ENCODE data around the gene SCTR. TPM values are rescaled to one million over a fixed set of nuclear protein-coding genes. Genes with fewer than 3 reads are reported as not detected.

SCTR gene
- total RNA-seq, 1 experiment from 2014 or later: not detected

DNA sequence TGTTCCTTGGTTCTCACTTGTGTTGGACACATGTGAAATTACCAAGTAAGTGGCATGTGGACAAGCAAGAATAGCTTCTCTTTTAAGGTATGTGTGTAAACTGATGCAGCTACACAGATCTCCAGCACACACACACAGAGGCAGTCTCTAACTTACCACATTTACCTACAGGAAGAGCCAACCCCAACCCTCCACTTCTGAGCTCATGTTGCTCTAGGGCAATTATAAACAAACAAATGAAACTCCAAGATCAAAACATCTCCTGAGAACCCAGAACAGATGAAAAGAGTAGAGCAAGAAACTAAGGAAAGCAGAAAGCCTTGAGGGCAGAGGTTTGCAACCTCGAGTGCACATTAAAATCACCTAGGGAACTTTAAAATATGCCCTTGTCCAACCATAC is 108.7 kb downstream of the SCTR start:
- Mint-ChIP-seq H3K9me3 (peaks cover 31% of the 10 kb centered on the region), H3K27me3 (ENCODE audit: low read depth) (peaks cover 3% of the 10 kb centered on the region), H3K4me3 (no peak overlapping the region), H3K4me1 (peaks cover 7% of the 10 kb centered on the region), H3K27ac (no peak overlapping the region), H3K36me3 (peaks cover 6% of the 10 kb centered on the region)
- CTCF ChIA-PET: interaction anchor here (2.1 kb wide), 1 partner anchor 61 kb away, joined by 10 read pairs; no protein-coding TSS in a partner anchor
- no peak for ATAC-seq
- DNase-seq (ENCODE audit: low spot score): no peak
- POLR2A ChIA-PET: no interaction called here
- TF ChIP-seq PRRX2 (CRISPR knock-in tag; IDR thresholded peaks at IDR 0.05): no peak
- TF ChIP-seq TEAD4 (CRISPR knock-in tag; IDR thresholded peaks at IDR 0.05): no peak
- no peak for TF ChIP-seq ZNF232 (CRISPR knock-in tag; IDR thresholded peaks at IDR 0.05)
- TF ChIP-seq, protein P1, sequence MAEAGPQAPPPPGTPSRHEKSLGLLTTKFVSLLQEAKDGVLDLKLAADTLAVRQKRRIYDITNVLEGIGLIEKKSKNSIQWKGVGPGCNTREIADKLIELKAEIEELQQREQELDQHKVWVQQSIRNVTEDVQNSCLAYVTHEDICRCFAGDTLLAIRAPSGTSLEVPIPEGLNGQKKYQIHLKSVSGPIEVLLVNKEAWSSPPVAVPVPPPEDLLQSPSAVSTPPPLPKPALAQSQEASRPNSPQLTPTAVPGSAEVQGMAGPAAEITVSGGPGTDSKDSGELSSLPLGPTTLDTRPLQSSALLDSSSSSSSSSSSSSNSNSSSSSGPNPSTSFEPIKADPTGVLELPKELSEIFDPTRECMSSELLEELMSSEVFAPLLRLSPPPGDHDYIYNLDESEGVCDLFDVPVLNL (CRISPR knock-in tag; IDR thresholded peaks at IDR 0.05; ENCODE audit: borderline replicate concordance, low read depth): no peak
- TF ChIP-seq, protein P2, sequence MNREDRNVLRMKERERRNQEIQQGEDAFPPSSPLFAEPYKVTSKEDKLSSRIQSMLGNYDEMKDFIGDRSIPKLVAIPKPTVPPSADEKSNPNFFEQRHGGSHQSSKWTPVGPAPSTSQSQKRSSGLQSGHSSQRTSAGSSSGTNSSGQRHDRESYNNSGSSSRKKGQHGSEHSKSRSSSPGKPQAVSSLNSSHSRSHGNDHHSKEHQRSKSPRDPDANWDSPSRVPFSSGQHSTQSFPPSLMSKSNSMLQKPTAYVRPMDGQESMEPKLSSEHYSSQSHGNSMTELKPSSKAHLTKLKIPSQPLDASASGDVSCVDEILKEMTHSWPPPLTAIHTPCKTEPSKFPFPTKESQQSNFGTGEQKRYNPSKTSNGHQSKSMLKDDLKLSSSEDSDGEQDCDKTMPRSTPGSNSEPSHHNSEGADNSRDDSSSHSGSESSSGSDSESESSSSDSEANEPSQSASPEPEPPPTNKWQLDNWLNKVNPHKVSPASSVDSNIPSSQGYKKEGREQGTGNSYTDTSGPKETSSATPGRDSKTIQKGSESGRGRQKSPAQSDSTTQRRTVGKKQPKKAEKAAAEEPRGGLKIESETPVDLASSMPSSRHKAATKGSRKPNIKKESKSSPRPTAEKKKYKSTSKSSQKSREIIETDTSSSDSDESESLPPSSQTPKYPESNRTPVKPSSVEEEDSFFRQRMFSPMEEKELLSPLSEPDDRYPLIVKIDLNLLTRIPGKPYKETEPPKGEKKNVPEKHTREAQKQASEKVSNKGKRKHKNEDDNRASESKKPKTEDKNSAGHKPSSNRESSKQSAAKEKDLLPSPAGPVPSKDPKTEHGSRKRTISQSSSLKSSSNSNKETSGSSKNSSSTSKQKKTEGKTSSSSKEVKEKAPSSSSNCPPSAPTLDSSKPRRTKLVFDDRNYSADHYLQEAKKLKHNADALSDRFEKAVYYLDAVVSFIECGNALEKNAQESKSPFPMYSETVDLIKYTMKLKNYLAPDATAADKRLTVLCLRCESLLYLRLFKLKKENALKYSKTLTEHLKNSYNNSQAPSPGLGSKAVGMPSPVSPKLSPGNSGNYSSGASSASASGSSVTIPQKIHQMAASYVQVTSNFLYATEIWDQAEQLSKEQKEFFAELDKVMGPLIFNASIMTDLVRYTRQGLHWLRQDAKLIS (CRISPR knock-in tag; IDR thresholded peaks at IDR 0.05; ENCODE audit: borderline replicate concordance): no peak
- TF ChIP-seq, protein P3, sequence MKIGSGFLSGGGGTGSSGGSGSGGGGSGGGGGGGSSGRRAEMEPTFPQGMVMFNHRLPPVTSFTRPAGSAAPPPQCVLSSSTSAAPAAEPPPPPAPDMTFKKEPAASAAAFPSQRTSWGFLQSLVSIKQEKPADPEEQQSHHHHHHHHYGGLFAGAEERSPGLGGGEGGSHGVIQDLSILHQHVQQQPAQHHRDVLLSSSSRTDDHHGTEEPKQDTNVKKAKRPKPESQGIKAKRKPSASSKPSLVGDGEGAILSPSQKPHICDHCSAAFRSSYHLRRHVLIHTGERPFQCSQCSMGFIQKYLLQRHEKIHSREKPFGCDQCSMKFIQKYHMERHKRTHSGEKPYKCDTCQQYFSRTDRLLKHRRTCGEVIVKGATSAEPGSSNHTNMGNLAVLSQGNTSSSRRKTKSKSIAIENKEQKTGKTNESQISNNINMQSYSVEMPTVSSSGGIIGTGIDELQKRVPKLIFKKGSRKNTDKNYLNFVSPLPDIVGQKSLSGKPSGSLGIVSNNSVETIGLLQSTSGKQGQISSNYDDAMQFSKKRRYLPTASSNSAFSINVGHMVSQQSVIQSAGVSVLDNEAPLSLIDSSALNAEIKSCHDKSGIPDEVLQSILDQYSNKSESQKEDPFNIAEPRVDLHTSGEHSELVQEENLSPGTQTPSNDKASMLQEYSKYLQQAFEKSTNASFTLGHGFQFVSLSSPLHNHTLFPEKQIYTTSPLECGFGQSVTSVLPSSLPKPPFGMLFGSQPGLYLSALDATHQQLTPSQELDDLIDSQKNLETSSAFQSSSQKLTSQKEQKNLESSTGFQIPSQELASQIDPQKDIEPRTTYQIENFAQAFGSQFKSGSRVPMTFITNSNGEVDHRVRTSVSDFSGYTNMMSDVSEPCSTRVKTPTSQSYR (CRISPR knock-in tag; IDR thresholded peaks at IDR 0.05): no peak
- TF ChIP-seq, protein P4, sequence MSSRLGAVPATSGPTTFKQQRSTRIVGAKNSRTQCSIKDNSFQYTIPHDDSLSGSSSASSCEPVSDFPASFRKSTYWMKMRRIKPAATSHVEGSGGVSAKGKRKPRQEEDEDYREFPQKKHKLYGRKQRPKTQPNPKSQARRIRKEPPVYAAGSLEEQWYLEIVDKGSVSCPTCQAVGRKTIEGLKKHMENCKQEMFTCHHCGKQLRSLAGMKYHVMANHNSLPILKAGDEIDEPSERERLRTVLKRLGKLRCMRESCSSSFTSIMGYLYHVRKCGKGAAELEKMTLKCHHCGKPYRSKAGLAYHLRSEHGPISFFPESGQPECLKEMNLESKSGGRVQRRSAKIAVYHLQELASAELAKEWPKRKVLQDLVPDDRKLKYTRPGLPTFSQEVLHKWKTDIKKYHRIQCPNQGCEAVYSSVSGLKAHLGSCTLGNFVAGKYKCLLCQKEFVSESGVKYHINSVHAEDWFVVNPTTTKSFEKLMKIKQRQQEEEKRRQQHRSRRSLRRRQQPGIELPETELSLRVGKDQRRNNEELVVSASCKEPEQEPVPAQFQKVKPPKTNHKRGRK (CRISPR knock-in tag; IDR thresholded peaks at IDR 0.05; ENCODE audit: borderline replicate concordance): no peak
- TF ChIP-seq, protein P5, sequence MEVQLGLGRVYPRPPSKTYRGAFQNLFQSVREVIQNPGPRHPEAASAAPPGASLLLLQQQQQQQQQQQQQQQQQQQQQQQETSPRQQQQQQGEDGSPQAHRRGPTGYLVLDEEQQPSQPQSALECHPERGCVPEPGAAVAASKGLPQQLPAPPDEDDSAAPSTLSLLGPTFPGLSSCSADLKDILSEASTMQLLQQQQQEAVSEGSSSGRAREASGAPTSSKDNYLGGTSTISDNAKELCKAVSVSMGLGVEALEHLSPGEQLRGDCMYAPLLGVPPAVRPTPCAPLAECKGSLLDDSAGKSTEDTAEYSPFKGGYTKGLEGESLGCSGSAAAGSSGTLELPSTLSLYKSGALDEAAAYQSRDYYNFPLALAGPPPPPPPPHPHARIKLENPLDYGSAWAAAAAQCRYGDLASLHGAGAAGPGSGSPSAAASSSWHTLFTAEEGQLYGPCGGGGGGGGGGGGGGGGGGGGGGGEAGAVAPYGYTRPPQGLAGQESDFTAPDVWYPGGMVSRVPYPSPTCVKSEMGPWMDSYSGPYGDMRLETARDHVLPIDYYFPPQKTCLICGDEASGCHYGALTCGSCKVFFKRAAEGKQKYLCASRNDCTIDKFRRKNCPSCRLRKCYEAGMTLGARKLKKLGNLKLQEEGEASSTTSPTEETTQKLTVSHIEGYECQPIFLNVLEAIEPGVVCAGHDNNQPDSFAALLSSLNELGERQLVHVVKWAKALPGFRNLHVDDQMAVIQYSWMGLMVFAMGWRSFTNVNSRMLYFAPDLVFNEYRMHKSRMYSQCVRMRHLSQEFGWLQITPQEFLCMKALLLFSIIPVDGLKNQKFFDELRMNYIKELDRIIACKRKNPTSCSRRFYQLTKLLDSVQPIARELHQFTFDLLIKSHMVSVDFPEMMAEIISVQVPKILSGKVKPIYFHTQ (CRISPR knock-in tag; IDR thresholded peaks at IDR 0.05): no peak
- TF ChIP-seq CREB1 (CRISPR knock-in tag; IDR thresholded peaks at IDR 0.05): no peak
- no peak for TF ChIP-seq KAT7 (CRISPR knock-in tag; IDR thresholded peaks at IDR 0.05; ENCODE audit: borderline replicate concordance)
- TF ChIP-seq NR1H2 (CRISPR knock-in tag; IDR thresholded peaks at IDR 0.05): no peak
- TF ChIP-seq CBFB (CRISPR knock-in tag; IDR thresholded peaks at IDR 0.05; ENCODE audit: low read depth): no peak
- no peak for TF ChIP-seq SMAD4 (CRISPR knock-in tag; IDR thresholded peaks at IDR 0.05)
- TF ChIP-seq, protein P6, sequence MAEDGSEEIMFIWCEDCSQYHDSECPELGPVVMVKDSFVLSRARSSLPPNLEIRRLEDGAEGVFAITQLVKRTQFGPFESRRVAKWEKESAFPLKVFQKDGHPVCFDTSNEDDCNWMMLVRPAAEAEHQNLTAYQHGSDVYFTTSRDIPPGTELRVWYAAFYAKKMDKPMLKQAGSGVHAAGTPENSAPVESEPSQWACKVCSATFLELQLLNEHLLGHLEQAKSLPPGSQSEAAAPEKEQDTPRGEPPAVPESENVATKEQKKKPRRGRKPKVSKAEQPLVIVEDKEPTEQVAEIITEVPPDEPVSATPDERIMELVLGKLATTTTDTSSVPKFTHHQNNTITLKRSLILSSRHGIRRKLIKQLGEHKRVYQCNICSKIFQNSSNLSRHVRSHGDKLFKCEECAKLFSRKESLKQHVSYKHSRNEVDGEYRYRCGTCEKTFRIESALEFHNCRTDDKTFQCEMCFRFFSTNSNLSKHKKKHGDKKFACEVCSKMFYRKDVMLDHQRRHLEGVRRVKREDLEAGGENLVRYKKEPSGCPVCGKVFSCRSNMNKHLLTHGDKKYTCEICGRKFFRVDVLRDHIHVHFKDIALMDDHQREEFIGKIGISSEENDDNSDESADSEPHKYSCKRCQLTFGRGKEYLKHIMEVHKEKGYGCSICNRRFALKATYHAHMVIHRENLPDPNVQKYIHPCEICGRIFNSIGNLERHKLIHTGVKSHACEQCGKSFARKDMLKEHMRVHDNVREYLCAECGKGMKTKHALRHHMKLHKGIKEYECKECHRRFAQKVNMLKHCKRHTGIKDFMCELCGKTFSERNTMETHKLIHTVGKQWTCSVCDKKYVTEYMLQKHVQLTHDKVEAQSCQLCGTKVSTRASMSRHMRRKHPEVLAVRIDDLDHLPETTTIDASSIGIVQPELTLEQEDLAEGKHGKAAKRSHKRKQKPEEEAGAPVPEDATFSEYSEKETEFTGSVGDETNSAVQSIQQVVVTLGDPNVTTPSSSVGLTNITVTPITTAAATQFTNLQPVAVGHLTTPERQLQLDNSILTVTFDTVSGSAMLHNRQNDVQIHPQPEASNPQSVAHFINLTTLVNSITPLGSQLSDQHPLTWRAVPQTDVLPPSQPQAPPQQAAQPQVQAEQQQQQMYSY (CRISPR knock-in tag; IDR thresholded peaks at IDR 0.05): no peak
- TF ChIP-seq FOXJ3 (CRISPR knock-in tag; IDR thresholded peaks at IDR 0.05; ENCODE audit: borderline replicate concordance): no peak
- TF ChIP-seq ZNF396 (CRISPR knock-in tag; IDR thresholded peaks at IDR 0.05; ENCODE audit: borderline replicate concordance): no peak
